AG04449 (cell line): Measurements from ENCODE around the gene COBL.

Source experiments
- CTCF ChIA-PET: fragments of 350-600 bp; formaldehyde crosslinking; extraction: SDS; loops from one replicate; lab custom pipeline; 2021; ENCODE audit warnings: antibody characterized with exemption; lab: Yijun Ruan, JAX
- POLR2A ChIA-PET: fragments of 400-600, 350-600 bp; formaldehyde crosslinking; extraction: SDS; loops from one replicate; lab custom pipeline; 2020; ENCODE audit warnings: antibody characterized with exemption, inconsistent platforms; lab: Yijun Ruan, JAX
- DNase-seq: peaks from one replicate; pipeline ENCODE4 v3.0.0-alpha.2; 2010; ENCODE audit warnings: low read depth, low spot score
- H3K4me3 ChIP-seq: 2 replicates; pipeline ENCODE4 v1.5.1; 2011; ENCODE audit warnings: low read depth, mild to moderate bottlenecking, control low read depth, low read length
- CTCF ChIP-seq: IDR thresholded peaks from one replicate; pipeline ENCODE4 v1.5.1; 2011; ENCODE audit warnings: mild to moderate bottlenecking, moderate library complexity, low read length, control low read depth, inconsistent platforms; ENCODE audit not compliant: insufficient read depth; ENCODE audit errors: missing control alignments

COBL gene

GRCh38 chr7:51029131-51029530 lies 287.5 kb downstream of the COBL start:
- POLR2A ChIA-PET = interaction anchor here (1.4 to 1.5 kb wide), 2 partner anchors 9 to 12 kb away, joined by 4 to 11 read pairs; no protein-coding TSS in a partner anchor
- CTCF ChIA-PET = interaction anchor here (0.7 to 1.6 kb wide), 4 partner anchors 8 to 112 kb away, joined by 3 to 6 read pairs (median 4); no protein-coding TSS in a partner anchor
- TF ChIP-seq CTCF = no peak
- DNase-seq = no peak
- no peak overlapping the region for H3K4me3 ChIP-seq

GRCh38 chr7:51027935-51028830 lies 288.4 kb downstream of the COBL start:
- DNase-seq = no peak
- H3K4me3 ChIP-seq = no peak overlapping the region
- ChIA-PET CTCF (interaction anchor here (1.5 to 1.6 kb wide), 2 partner anchors 8 to 113 kb away, joined by 4 to 6 read pairs; no protein-coding TSS in a partner anchor), POLR2A (interaction anchor here (0.8 kb wide), 1 partner anchor 93 kb away, joined by 3 read pairs; no protein-coding TSS in a partner anchor)
- TF ChIP-seq CTCF = no peak

- POLR2A ChIA-PET = interaction anchor here (0.8 kb wide), 1 partner anchor 94 kb away, joined by 3 read pairs; no protein-coding TSS in a partner anchor
- no peak overlapping the region for H3K4me3 ChIP-seq
- CTCF ChIA-PET = no interaction called here
- no peak for TF ChIP-seq CTCF
- no peak for DNase-seq
Observed at GRCh38 chr7:51027106-51027934, 289.3 kb downstream of the COBL start.

GRCh38 chr7:51026341-51026740 lies 290.3 kb downstream of the COBL start:
- ChIA-PET POLR2A (no interaction called here), CTCF (no interaction called here)
- no peak for TF ChIP-seq CTCF
- no peak overlapping the region for H3K4me3 ChIP-seq
- no peak for DNase-seq

GRCh38 chr7:51025668-51026067 lies 290.9 kb downstream of the COBL start:
- no peak for TF ChIP-seq CTCF
- CTCF ChIA-PET = no interaction called here
- no peak for DNase-seq
- POLR2A ChIA-PET = no interaction called here
- H3K4me3 ChIP-seq = no peak overlapping the region

- TF ChIP-seq CTCF = no peak
- no peak for DNase-seq
Observed at GRCh38 chr7:51024867-51025266, 291.7 kb downstream of the COBL start.

More at GRCh38 chr7:51024867-51025266, 291.7 kb downstream of the COBL start:
- POLR2A ChIA-PET = no interaction called here
- CTCF ChIA-PET = no interaction called here
- H3K4me3 ChIP-seq = no peak overlapping the region
